HepG2 (cell line): Measurements from ENCODE around the gene AP3B2. TPM values are rescaled to one million over a fixed set of nuclear protein-coding genes. Genes with fewer than 3 reads are reported as not detected.

Experiments used
- ATAC-seq: fragments of 200-7000 bp; cut with Tn5 transposase; 3 replicates; pipeline ENCODE4 v1.9.1; 2020; ENCODE audit warnings: mild to moderate bottlenecking, moderate library complexity
- BruUV-seq: library from RNA; stranded (reverse); fragments of 400-500 nt; replicated peaks from 2 replicates; lab custom pipeline; 2021; lab: Mats Ljungman, UMichigan
- CTCF ChIA-PET: fragments of 300-600 bp; formaldehyde crosslinking; extraction: SDS; loops from one replicate; lab custom pipeline; 2021; ENCODE audit warnings: low total read pairs, inconsistent platforms, low intra/inter-chr PET ratio; lab: Yijun Ruan, JAX
- POLR2A ChIA-PET: fragments of 350-600 bp; sonication (Branson Sonifier 250); formaldehyde crosslinking; loops from one replicate; lab custom pipeline; 2020; ENCODE audit warnings: antibody characterized with exemption, inconsistent platforms; lab: Yijun Ruan, JAX
- DNase-seq: peaks from one replicate; pipeline ENCODE4 v3.0.0-alpha.2; 2015; ENCODE audit warnings: low spot score
- FAIRE-seq: peaks from 3 replicates; lab custom pipeline; 2011; peaks lifted over from hg19 to GRCh38; lab: Jason Lieb, UNC
- H2AFZ ChIP-seq: one replicate; pipeline ENCODE4 v1.6.1; 2011; ENCODE audit warnings: low read length, inconsistent platforms
- H3K27ac ChIP-seq: fragments of 300-600 bp; 3 replicates; pipeline ENCODE4 v1.8.0; 2011; ENCODE audit warnings: mixed run types, mild to moderate bottlenecking, mixed read lengths, low read length, inconsistent platforms; ENCODE audit not compliant: insufficient read depth; ENCODE audit errors: extremely low read length
- H3K27me3 ChIP-seq, 2 experiments: fragments of 200-600 bp in 1 of 2; 2 replicates in 1 of 2; 3 replicates in 1 of 2; pipeline versions ENCODE4 v1.6.0 to v1.8.0; 2011; ENCODE audit warnings: low read length in 2 of 2, mild to moderate bottlenecking in 2 of 2, moderate library complexity in 2 of 2, inconsistent platforms in 1 of 2; ENCODE audit not compliant: insufficient read depth in 2 of 2, control insufficient read depth in 1 of 2
- H3K36me3 ChIP-seq, 2 experiments: fragments of 200-600 bp in 1 of 2; replicated peaks in 1 of 2; 2 replicates in 1 of 2; 3 replicates in 1 of 2; pipeline versions ENCODE4 v1.5.1 to v1.8.0; 2011; ENCODE audit warnings: low read length in 2 of 2, inconsistent platforms in 1 of 2; ENCODE audit not compliant: insufficient read depth in 2 of 2, control insufficient read depth in 1 of 2
- H3K4me1 ChIP-seq: 2 replicates; pipeline ENCODE4 v1.5.1; 2012; ENCODE audit warnings: low read length, inconsistent platforms; ENCODE audit not compliant: insufficient read depth
- H3K4me2 ChIP-seq: 2 replicates; pipeline ENCODE4 v1.6.0; 2011; ENCODE audit warnings: low read depth, low read length, inconsistent platforms
- H3K4me3 ChIP-seq, 3 experiments: fragments of 200-600 bp in 1 of 3; sonication (generic), shearing (Covaris generic) in 1 of 3; replicated peaks in 1 of 3; 2 replicates each; pipeline ENCODE4 v1.5.1; 2011 to 2016; ENCODE audit warnings: low read length in 3 of 3, inconsistent platforms in 2 of 3, low read depth in 2 of 3, mild to moderate bottlenecking in 2 of 3, control low read depth in 1 of 3, mixed read lengths in 1 of 3; ENCODE audit not compliant: insufficient read depth in 1 of 3
- H3K79me2 ChIP-seq: one replicate; pipeline ENCODE4 v1.6.1; 2011; ENCODE audit warnings: low read length, inconsistent platforms; ENCODE audit not compliant: insufficient read depth
- H3K9ac ChIP-seq: 2 replicates; pipeline ENCODE4 v1.6.0; 2011; ENCODE audit warnings: mild to moderate bottlenecking, low read depth, low read length, inconsistent platforms; ENCODE audit not compliant: insufficient read depth
- H3K9me3 ChIP-seq: 2 replicates; pipeline ENCODE4 v1.5.1; 2012; ENCODE audit warnings: mild to moderate bottlenecking, low read length
- H4K20me1 ChIP-seq: 2 replicates; pipeline ENCODE4 v1.6.0; 2011; ENCODE audit warnings: inconsistent platforms, mild to moderate bottlenecking, low read length, moderate library complexity; ENCODE audit not compliant: insufficient read depth
- HDAC1 ChIP-seq: sonication (generic); formaldehyde crosslinking; IDR thresholded peaks from 2 replicates; pipeline ENCODE4 v1.5.1; 2020; ENCODE audit warnings: mild to moderate bottlenecking, missing genetic modification reagents
- MXI1 ChIP-seq: IDR thresholded peaks from 3 replicates; pipeline ENCODE4 v1.6.1; 2012; ENCODE audit warnings: low read depth, low read length, inconsistent platforms, borderline replicate concordance
- REXO4 ChIP-seq: sonication (generic); formaldehyde crosslinking; IDR thresholded peaks from 2 replicates; pipeline ENCODE4 v1.8.0; 2022; ENCODE audit warnings: missing genetic modification reagents, mild to moderate bottlenecking, borderline replicate concordance
- RFX5 ChIP-seq: IDR thresholded peaks from 2 replicates; pipeline ENCODE4 v1.6.1; 2011; ENCODE audit warnings: low read depth, low read length, improper control_type of control experiment
- YY1 ChIP-seq: IDR thresholded peaks from 2 replicates; pipeline ENCODE4 v1.6.1; 2011; ENCODE audit warnings: low read length, low read depth, moderate library complexity, mild to moderate bottlenecking; ENCODE audit not compliant: insufficient read depth, insufficient replicate concordance
- ZFP36 ChIP-seq: fragments of 150-350 bp; IDR thresholded peaks from 2 replicates; pipeline ENCODE4 v1.6.1; 2018; ENCODE audit warnings: borderline replicate concordance, low read length, low read depth; ENCODE audit not compliant: partially characterized antibody
- ZFP41 ChIP-seq: sonication (generic); formaldehyde crosslinking; IDR thresholded peaks from 2 replicates; pipeline ENCODE4 v1.4.0; 2020; ENCODE audit warnings: mild to moderate bottlenecking, missing genetic modification reagents, borderline replicate concordance
- ZNF12 ChIP-seq: sonication (generic); formaldehyde crosslinking; IDR thresholded peaks from 2 replicates; pipeline ENCODE4 v1.5.0; 2020; ENCODE audit warnings: missing genetic modification reagents
- ZNF556 ChIP-seq: sonication (generic); formaldehyde crosslinking; IDR thresholded peaks from 2 replicates; pipeline ENCODE4 v1.4.0; 2020; ENCODE audit warnings: mild to moderate bottlenecking, missing genetic modification reagents, borderline replicate concordance
- ZNF589 ChIP-seq: sonication (generic); formaldehyde crosslinking; conservative IDR thresholded peaks from 2 replicates; pipeline ENCODE4 v1.8.0; 2022; ENCODE audit warnings: mild to moderate bottlenecking, moderate library complexity, missing genetic modification reagents
- ZNF776 ChIP-seq: sonication (generic); formaldehyde crosslinking; IDR thresholded peaks from 2 replicates; pipeline ENCODE4 v1.4.0; 2020; ENCODE audit warnings: mild to moderate bottlenecking, missing genetic modification reagents
- WGBS: methylation state at CpG from one replicate; pipeline ENCODE4 v1.1.6; 2017; ENCODE audit warnings: low lambda C conversion rate; 5-methylcytosine and 5-hydroxymethylcytosine counted together
- in situ Hi-C: cut with HindIII; loops from 2 replicates; pipeline ENCODE4 v1.10.0; 2017; ENCODE audit warnings: low pct_unique_long_range_greater_than_20kb; ENCODE audit not compliant: extremely low pct_ligation_motif_present
- intact Hi-C: fragments of 100-400 bp; cut with micrococcal nuclease; formaldehyde crosslinking; loops from one replicate; pipeline ENCODE4 v1.10.0; 2022; ENCODE audit not compliant: unreplicated experiment
- polyA plus RNA-seq, 8 experiments: library from polyadenylated mRNA; depleted of rRNA in 3 of 8; stranded (reverse) in 7 of 8; unstranded in 1 of 8; fragments of >200 nt; fragmentation: Illumina TruSeq in 4 of 8; extraction: Trizol in 4 of 8; gene quantifications; 2 replicates each; pipeline versions ENCODE4 v1.2.1 to v1.2.3, GENCODE V29; 2011 to 2016; ENCODE audit warnings: low read depth in 4 of 8, missing spikeins in 1 of 8, mixed read lengths in 1 of 8; ENCODE audit not compliant: insufficient read depth in 1 of 8
- total RNA-seq, 5 experiments: library from RNA; depleted of rRNA; stranded (reverse); fragments of >200 nt; fragmentation: Illumina TruSeq; extraction: Trizol; gene quantifications; 2 replicates each; pipeline ENCODE4 v1.2.3, GENCODE V29; 2016; ENCODE audit warnings: low read depth in 1 of 5
- TF ChIP-seq, protein P1 (sequence below): sonication (generic); formaldehyde crosslinking; conservative IDR thresholded peaks from 2 replicates; pipeline ENCODE4 v1.5.0; 2020; ENCODE audit warnings: missing genetic modification reagents
- TF ChIP-seq, protein P2 (sequence below): sonication (generic); formaldehyde crosslinking; IDR thresholded peaks from 2 replicates; pipeline ENCODE4 v1.8.1; 2023; ENCODE audit warnings: mild to moderate bottlenecking, inconsistent platforms, moderate library complexity, missing genetic modification reagents, borderline replicate concordance
- TF ChIP-seq, protein P3 (sequence below): sonication (generic); formaldehyde crosslinking; IDR thresholded peaks from 2 replicates; pipeline ENCODE4 v1.8.1; 2023; ENCODE audit warnings: mild to moderate bottlenecking, missing genetic modification reagents, borderline replicate concordance
- TF ChIP-seq, protein P4 (sequence below): fragments of 450-650 bp; IDR thresholded peaks from 2 replicates; pipeline ENCODE4 v1.6.1; 2016

AP3B2 gene
- total and polyA plus RNA-seq, 2 of the 13 experiments (the other 11 are each of a cell fraction or from before 2014, with no cell fraction given), result not detected

DNA sequence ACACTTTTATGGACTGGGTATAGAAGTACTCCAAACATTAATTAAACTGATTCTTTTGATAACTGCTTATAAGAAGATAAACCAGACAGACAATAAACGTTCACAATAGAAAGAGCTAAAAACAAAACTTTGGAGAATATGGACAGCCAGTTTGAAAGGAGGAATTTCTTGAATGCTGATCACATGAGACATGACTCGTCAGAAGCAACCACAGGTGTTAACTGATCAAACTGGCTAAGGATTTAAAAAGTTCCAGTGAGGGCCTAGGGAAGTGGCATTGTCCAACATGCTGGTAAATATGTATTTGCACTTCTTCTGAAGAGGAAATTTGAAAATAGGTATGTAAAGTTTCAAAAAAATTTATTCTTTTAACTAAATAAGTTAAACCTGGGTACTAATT lies 29.4 kb upstream of the AP3B2 start (continued):
- TF ChIP-seq, protein P1, sequence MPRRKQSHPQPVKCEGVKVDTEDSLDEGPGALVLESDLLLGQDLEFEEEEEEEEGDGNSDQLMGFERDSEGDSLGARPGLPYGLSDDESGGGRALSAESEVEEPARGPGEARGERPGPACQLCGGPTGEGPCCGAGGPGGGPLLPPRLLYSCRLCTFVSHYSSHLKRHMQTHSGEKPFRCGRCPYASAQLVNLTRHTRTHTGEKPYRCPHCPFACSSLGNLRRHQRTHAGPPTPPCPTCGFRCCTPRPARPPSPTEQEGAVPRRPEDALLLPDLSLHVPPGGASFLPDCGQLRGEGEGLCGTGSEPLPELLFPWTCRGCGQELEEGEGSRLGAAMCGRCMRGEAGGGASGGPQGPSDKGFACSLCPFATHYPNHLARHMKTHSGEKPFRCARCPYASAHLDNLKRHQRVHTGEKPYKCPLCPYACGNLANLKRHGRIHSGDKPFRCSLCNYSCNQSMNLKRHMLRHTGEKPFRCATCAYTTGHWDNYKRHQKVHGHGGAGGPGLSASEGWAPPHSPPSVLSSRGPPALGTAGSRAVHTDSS, result no peak
- TF ChIP-seq HDAC1 (CRISPR knock-in tag) (no peak), ZNF12 (CRISPR knock-in tag) (no peak), RFX5 (no peak)
- TF ChIP-seq, protein P2, sequence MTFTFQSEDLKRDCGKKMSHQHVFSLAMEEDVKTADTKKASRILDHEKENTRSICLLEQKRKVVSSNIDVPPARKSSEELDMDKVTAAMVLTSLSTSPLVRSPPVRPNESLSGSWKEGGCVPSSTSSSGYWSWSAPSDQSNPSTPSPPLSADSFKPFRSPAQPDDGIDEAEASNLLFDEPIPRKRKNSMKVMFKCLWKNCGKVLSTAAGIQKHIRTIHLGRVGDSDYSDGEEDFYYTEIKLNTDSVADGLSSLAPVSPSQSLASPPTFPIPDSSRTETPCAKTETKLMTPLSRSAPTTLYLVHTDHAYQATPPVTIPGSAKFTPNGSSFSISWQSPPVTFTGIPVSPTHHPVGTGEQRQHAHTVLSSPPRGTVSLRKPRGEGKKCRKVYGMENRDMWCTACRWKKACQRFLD (CRISPR knock-in tag), result no peak

DNA sequence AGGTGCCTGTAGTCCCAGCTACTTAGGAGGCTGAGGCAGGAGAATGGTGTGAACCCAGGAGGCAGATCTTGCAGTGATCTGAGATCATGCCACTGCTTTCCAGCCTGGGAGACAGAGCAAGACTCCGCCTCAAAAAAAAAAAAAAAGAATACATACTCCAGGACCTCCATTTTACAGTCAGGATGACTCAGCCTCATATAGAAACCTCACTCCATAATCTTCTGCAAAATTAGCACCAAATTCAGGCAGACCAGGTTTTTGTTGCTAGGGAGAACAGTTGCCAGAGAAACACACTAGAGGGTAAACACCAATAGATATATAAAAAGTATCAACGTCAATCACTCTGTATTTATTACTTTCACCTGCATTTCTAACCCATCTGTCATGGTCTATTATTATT lies 28.3 kb upstream of the AP3B2 start:
- H3K4me1 ChIP-seq, result no peaks in the 10 kb centered on the region
- H3K4me2 ChIP-seq, result no peak overlapping the region
- H3K36me3 ChIP-seq, result no peaks in the 10 kb centered on the region
- H3K9me3 ChIP-seq, result no peaks in the 10 kb centered on the region
- no TSS peak for BruUV-seq
- ATAC-seq (no peak), DNase-seq (no peak), FAIRE-seq (no peak)
- H3K79me2 ChIP-seq, result no peaks in the 10 kb centered on the region
- intact Hi-C loops, result no loop called here
- TF ChIP-seq HDAC1 (CRISPR knock-in tag), result no peak
- no peak for TF ChIP-seq YY1
- no peak for TF ChIP-seq ZNF589 (CRISPR knock-in tag)
- TF ChIP-seq, protein P3, sequence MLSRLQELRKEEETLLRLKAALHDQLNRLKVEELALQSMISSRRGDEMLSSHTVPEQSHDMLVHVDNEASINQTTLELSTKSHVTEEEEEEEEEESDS (CRISPR knock-in tag), result no peak
- no peak for TF ChIP-seq ZNF776 (CRISPR knock-in tag)
- TF ChIP-seq, protein P4, sequence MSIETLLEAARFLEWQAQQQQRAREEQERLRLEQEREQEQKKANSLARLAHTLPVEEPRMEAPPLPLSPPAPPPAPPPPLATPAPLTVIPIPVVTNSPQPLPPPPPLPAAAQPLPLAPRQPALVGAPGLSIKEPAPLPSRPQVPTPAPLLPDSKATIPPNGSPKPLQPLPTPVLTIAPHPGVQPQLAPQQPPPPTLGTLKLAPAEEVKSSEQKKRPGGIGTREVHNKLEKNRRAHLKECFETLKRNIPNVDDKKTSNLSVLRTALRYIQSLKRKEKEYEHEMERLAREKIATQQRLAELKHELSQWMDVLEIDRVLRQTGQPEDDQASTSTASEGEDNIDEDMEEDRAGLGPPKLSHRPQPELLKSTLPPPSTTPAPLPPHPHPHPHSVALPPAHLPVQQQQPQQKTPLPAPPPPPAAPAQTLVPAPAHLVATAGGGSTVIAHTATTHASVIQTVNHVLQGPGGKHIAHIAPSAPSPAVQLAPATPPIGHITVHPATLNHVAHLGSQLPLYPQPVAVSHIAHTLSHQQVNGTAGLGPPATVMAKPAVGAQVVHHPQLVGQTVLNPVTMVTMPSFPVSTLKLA, result no peak
- no peak for TF ChIP-seq REXO4 (CRISPR knock-in tag)
- TF ChIP-seq ZFP36, result no peak
- TF ChIP-seq MXI1, result no peak
- no peak for TF ChIP-seq ZFP41 (CRISPR knock-in tag)
- TF ChIP-seq ZNF556, result no peak
- H3K27ac ChIP-seq, result no peak overlapping the region
- H3K9ac ChIP-seq, result no peak overlapping the region
- no peak overlapping the region for H3K4me3 ChIP-seq
- no peaks in the 10 kb centered on the region for H3K27me3 ChIP-seq
- no peak overlapping the region for H2AFZ ChIP-seq
- ChIA-PET CTCF (no interaction called here), POLR2A (no interaction called here)
- in situ Hi-C loops, result no loop called here
- no peaks in the 10 kb centered on the region for H4K20me1 ChIP-seq
- 83% methylated on average over 2 of the region's 2 CpGs for WGBS
